ENCODE data around the gene LAMB1. TPM values are rescaled to one million over a fixed set of nuclear protein-coding genes. Genes with fewer than 3 reads are reported as not detected.
A peak's percentile ranks its signal among the peaks of the same experiment; 100 is the strongest.

The LAMB1 gene
- total RNA-seq, 5 donors from 2014 or later (not counting 1 experiment from before 2014, with no cell fraction given) = 0.56 to 1.4 (median 1.0) TPM; not detected in 2

DNA sequence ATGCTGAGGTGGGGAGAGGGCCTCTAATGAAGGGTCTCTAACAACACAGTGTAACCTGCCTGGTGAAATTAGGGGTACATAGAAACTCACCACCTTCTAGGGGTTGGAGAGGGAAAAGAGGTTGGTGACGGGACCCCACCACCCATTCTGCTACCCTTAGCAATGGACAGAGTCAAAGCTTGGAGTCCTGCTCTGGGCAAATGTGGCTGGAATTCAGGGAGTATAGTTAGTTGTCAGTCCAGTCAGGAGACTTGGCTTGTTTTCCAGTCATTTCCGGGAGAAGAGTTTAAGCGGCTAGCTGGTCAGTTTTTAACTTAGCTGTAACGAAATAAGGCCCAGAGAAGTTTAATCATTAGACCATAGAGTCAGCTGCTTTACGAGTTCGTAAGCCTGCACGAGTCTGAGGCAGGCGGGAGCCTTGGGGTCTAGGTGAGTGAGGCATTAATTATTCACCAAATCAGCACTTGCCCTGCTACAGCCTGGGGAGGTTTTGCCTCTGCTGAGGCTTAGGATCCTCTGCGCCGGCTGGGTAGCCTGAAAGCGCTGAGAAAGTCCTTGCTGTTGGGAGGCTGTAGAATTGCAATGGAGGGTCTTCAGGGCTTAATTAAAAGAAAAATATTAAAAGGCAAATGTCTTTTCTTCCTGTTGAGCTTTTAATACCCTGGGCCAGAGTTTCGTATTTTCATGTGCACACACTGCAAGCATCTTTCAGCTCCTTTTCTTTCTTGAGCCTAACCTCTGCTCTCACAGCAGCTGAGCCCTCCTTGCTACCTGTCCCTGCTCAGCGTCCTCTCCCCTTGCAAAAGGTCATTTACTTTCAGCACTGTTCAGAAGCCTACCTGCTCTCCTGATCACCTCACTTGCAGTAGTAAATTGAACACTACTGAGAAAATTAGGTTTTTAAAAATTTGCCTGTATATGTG, 1.5 kb upstream of the LAMB1 start:
- H3K27ac ChIP-seq (ENCODE audit: low read length) = no peak overlapping the region
- H3K27me3 Mint-ChIP-seq = peaks cover 55 to 60% of the 10 kb centered on the region in 2 donors

DNA sequence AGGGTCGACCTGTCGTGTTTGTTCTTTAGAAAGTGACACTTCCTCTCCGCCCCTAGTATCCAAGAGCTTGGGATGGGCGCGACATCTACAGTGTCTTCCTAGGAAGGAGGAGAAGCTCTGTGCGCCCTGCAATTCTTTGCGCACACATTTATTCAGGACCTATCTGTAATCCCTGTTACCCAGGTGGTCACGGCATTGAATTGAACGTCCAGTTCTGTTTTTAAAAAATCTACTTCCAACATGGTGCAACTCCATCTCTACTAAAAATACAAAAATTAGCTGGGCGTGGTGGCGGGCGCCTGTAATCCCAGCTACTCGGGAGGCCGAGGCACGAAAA, 606 bp upstream of the LAMB1 start:
- H3K9me3 Mint-ChIP-seq = no peaks in the 10 kb centered on the region
- peaks cover 49 to 65% of the 10 kb centered on the region in 2 donors for H3K27me3 Mint-ChIP-seq
- Histone ChIP-seq H3K27me3 (replicated peaks in 1 of 2; ENCODE audit: control insufficient read depth in 2 of 2, extremely low read depth in 1 of 2, insufficient read depth in 2 of 2, low read length in 1 of 2) (peaks cover 21 to 41% of the 10 kb centered on the region in 2 experiments), H3K4me1 (ENCODE audit: control insufficient read depth in 1 of 2, extremely low read depth in 1 of 2, insufficient read depth in 2 of 2, low read length in 2 of 2) (peaks cover 8 to 25% of the 10 kb centered on the region in 2 experiments), H3K9me3 (no peaks in the 10 kb centered on the region), H3K4me3 (ENCODE audit: control insufficient read depth in 1 of 2, extremely low read depth in 1 of 2, low read length in 1 of 2) (peak overlapping the region in 1 of 2 donors; percentile 92), H3K36me3 (ENCODE audit: control insufficient read depth in 2 of 2, extremely low read depth in 1 of 2, insufficient read depth in 1 of 2, low read length in 1 of 2) (no peaks in the 10 kb centered on the region), H3K27ac (ENCODE audit: low read length) (no peak overlapping the region)
- ChIA-PET POLR2A (no interaction called here), CTCF (no interaction called here)
- no peaks in the 10 kb centered on the region for H3K36me3 Mint-ChIP-seq
- peak overlapping the region; percentile 63 to 75 (median 64) for H3K4me3 Mint-ChIP-seq
- peaks cover 13 to 29% (median 29%) of the 10 kb centered on the region in 3 donors for H3K4me1 Mint-ChIP-seq
- DNase-seq (no peak), ATAC-seq (replicated peaks in 1 of 4) (no peak)
- no peak overlapping the region for H3K27ac Mint-ChIP-seq
- 19% methylated on average over 8 of the region's 15 CpGs for WGBS (ENCODE audit: insufficient coverage)

More for the DNA sequence above, 1.5 kb upstream of the LAMB1 start:
- ChIA-PET CTCF (no interaction called here), POLR2A (interaction anchor here in 1 of 2 donors (0.5 kb wide), 1 partner anchor 1462 kb away, joined by 4 read pairs; no protein-coding TSS in a partner anchor)
- Mint-ChIP-seq H3K36me3 (no peaks in the 10 kb centered on the region), H3K4me3 (peak overlapping the region; percentile 63 to 75 (median 64)), H3K4me1 (peaks cover 13 to 29% (median 29%) of the 10 kb centered on the region in 3 donors), H3K9me3 (no peaks in the 10 kb centered on the region), H3K27ac (no peak overlapping the region)
- 71% methylated on average over 1 of the region's 13 CpGs for WGBS (ENCODE audit: insufficient coverage)
- Histone ChIP-seq H3K4me1 (ENCODE audit: control insufficient read depth in 1 of 2, extremely low read depth in 1 of 2, insufficient read depth in 2 of 2, low read length in 2 of 2) (peaks cover 8 to 25% of the 10 kb centered on the region in 2 experiments), H3K4me3 (ENCODE audit: control insufficient read depth in 1 of 2, extremely low read depth in 1 of 2, low read length in 1 of 2) (peak overlapping the region in 1 of 2 donors; percentile 18), H3K36me3 (ENCODE audit: control insufficient read depth in 2 of 2, extremely low read depth in 1 of 2, insufficient read depth in 1 of 2, low read length in 1 of 2) (no peaks in the 10 kb centered on the region), H3K27me3 (replicated peaks in 1 of 2; ENCODE audit: control insufficient read depth in 2 of 2, extremely low read depth in 1 of 2, insufficient read depth in 2 of 2, low read length in 1 of 2) (peaks cover 20 to 41% of the 10 kb centered on the region in 2 experiments), H3K9me3 (no peaks in the 10 kb centered on the region)
- ATAC-seq (replicated peaks in 1 of 4) (no peak), DNase-seq (no peak)

DNA sequence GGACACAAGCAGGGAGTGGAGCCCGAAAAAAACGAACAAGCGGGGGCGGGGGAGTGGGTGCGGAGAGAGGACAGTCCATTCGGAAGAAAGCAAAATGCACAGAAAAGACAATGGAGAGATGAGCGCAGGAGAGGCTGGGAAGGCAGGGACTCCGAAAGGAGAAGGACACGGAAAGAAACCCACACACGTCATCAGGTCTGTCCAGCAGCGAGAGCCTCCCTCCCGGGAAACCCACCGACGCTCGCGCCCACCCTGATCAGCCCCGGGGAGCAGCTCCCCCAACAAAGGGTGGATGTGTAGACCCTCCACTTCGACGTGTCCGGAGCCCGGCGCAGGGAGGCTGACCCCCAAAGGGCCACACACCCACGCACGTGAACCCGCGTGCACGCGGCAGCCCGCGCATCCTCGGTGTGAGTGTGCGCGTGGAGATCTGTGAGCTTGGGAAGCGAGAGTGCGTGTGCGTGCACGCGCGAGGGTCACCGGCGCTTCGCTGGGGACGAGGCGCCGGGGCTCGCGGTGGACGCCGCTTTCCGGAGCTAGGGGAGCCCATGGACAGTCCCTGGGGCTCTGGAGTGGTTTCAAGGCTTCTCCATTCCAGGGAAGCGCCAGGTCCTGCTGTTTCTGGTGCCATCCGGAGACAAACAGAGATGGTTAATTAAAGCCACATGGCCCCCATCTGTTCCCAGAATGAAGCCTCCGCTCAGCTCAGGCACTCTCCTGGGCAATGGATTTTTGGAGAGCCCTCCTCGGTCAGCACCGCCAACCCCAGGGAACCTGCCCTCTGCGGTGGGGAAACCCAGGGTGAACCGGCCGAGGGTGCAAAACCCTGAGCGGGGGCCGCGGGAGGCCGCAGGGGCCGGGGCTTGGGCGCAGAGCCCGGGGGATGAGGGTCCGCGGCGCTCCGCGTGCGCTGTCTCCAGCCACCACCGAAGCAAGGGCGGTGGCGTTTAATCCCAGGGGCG, 916 bp downstream of the LAMB1 start:
- H3K36me3 Mint-ChIP-seq = no peaks in the 10 kb centered on the region
- Histone ChIP-seq H3K4me3 (ENCODE audit: control insufficient read depth in 1 of 2, extremely low read depth in 1 of 2, low read length in 1 of 2) (peak overlapping the region; percentile 24 to 92), H3K4me1 (ENCODE audit: control insufficient read depth in 1 of 2, extremely low read depth in 1 of 2, insufficient read depth in 2 of 2, low read length in 2 of 2) (peaks cover 8 to 25% of the 10 kb centered on the region in 2 experiments)

DNA sequence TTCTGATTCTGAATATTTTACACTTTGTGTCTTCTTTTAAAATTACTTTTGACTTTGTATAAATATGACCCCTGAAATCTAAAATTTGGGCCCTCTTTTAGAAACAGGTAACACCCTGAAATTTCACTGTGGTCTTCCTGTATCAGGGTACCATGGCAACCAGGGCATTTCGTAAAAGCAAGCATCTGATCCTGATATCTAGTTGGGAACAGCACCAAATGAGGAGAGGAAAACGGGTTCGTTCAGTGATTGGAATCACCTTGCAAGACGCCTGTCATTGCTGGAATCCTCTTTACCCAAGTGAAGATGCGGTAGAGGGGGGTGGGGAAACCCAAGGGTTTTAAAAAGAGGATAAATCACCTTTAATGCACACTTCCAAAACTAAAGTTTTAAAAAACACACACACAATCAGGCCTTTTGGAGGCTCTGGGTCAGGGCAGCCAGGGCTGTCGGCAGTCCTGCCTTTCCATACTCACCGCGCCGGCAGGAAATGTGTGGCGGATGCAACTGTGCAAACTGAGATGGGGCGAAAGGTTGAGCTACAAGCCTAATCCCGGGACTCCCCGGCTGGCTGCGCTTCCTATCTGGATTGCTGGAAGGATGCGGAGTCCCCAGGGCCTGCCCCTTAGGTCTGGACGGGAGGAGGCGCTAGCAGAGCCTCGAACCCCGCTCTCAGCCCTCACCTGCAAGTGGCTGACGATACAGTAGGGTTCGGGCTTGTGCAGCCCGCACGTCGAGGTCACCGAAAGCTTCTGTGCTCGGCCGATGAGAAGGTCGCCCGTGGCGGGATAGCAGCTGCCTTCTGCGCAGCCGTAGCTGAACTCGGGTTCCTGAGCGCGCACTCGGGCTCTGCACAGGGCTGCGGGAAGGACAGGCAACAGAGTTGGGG, 1.8 kb downstream of the LAMB1 start:
- Mint-ChIP-seq H3K27me3 (peaks cover 44 to 61% of the 10 kb centered on the region in 2 donors), H3K9me3 (no peaks in the 10 kb centered on the region), H3K4me1 (peaks cover 13 to 29% (median 29%) of the 10 kb centered on the region in 3 donors), H3K4me3 (peak overlapping the region; percentile 54 to 75 (median 62)), H3K36me3 (no peaks in the 10 kb centered on the region), H3K27ac (peak overlapping the region in 1 of 2 donors; percentile 36)
- Histone ChIP-seq H3K36me3 (ENCODE audit: control insufficient read depth in 2 of 2, extremely low read depth in 1 of 2, insufficient read depth in 1 of 2, low read length in 1 of 2) (no peaks in the 10 kb centered on the region), H3K4me3 (ENCODE audit: control insufficient read depth in 1 of 2, extremely low read depth in 1 of 2, low read length in 1 of 2) (peak overlapping the region in 1 of 2 donors; percentile 92), H3K27ac (ENCODE audit: low read length) (no peak overlapping the region), H3K9me3 (no peaks in the 10 kb centered on the region), H3K27me3 (replicated peaks in 1 of 2; ENCODE audit: control insufficient read depth in 2 of 2, extremely low read depth in 1 of 2, insufficient read depth in 2 of 2, low read length in 1 of 2) (peaks cover 21 to 41% of the 10 kb centered on the region in 2 experiments), H3K4me1 (ENCODE audit: control insufficient read depth in 1 of 2, extremely low read depth in 1 of 2, insufficient read depth in 2 of 2, low read length in 2 of 2) (peaks cover 8 to 25% of the 10 kb centered on the region in 2 experiments)
- ATAC-seq (replicated peaks in 1 of 4) = no peak
- WGBS (ENCODE audit: insufficient coverage) = 13% methylated on average over 32 of the region's 37 CpGs
- ChIA-PET CTCF (no interaction called here), POLR2A (no interaction called here)
- DNase-seq = no peak

More for the DNA sequence above, 916 bp downstream of the LAMB1 start:
- Mint-ChIP-seq H3K27ac (peak overlapping the region in 1 of 2 donors; percentile 36), H3K4me3 (peak overlapping the region; percentile 54 to 75 (median 62)), H3K9me3 (no peaks in the 10 kb centered on the region), H3K27me3 (peaks cover 46 to 69% of the 10 kb centered on the region in 2 donors), H3K4me1 (peaks cover 13 to 29% (median 29%) of the 10 kb centered on the region in 3 donors)
- ATAC-seq (replicated peaks in 1 of 4) (no peak), DNase-seq (no peak)
- Histone ChIP-seq H3K27ac (ENCODE audit: low read length) (no peak overlapping the region), H3K9me3 (no peaks in the 10 kb centered on the region), H3K36me3 (ENCODE audit: control insufficient read depth in 2 of 2, extremely low read depth in 1 of 2, insufficient read depth in 1 of 2, low read length in 1 of 2) (no peaks in the 10 kb centered on the region), H3K27me3 (replicated peaks in 1 of 2; ENCODE audit: control insufficient read depth in 2 of 2, extremely low read depth in 1 of 2, insufficient read depth in 2 of 2, low read length in 1 of 2) (peaks cover 21 to 41% of the 10 kb centered on the region in 2 experiments)
- 3% methylated on average over 71 of the region's 75 CpGs for WGBS (ENCODE audit: insufficient coverage)
- ChIA-PET CTCF (no interaction called here), POLR2A (no interaction called here)

DNA sequence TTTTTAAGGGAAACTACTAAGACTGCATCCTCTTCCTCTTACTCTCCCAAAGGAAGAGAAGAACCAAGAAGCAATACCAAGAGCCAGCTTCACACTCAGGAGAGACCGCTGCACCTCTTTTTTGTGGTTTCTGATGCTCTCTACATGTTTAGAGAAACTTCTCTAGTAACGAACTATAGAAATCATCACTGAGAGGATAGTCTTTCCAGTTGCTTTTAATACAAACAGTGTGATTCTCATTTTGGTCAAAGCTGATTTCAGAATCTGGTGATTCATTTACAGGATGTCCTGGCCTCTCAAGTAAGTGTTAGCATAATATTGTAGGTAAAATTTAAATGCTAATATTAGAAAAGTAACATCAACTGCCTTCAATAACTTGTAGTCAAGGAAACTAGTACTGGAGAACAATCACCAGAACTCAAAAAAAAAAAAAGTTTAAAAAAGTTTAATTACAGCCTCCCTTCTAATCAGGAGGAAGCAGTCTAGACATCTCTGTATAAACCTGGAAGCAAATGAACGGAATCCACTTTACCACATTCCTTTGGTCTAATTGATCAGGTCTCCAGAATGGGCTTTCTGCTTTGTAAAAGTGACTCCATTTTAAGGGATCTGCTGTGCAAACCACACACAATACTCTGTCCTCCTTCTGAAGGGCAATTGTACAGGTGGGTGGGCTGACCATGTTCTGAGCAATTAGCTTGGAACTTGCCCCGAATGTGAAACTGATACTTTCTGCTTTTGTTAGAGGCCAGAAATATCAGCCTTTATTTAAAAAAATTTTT, 3.0 kb downstream of the LAMB1 start:
- Mint-ChIP-seq H3K4me3 (no peak overlapping the region), H3K27me3 (peaks cover 47 to 58% of the 10 kb centered on the region in 2 donors), H3K9me3 (no peaks in the 10 kb centered on the region), H3K4me1 (peaks cover 13 to 29% (median 27%) of the 10 kb centered on the region in 3 donors), H3K27ac (no peak overlapping the region), H3K36me3 (no peaks in the 10 kb centered on the region)
- ATAC-seq (replicated peaks in 1 of 4) = no peak
- H3K9me3 ChIP-seq = no peaks in the 10 kb centered on the region
- ChIA-PET POLR2A (no interaction called here), CTCF (no interaction called here)
- H3K27ac ChIP-seq (ENCODE audit: low read length) = no peak overlapping the region
- H3K4me1 ChIP-seq (ENCODE audit: control insufficient read depth in 1 of 2, extremely low read depth in 1 of 2, insufficient read depth in 2 of 2, low read length in 2 of 2) = peaks cover 8 to 25% of the 10 kb centered on the region in 2 experiments
- DNase-seq = no peak
- peaks cover 19 to 38% of the 10 kb centered on the region in 2 experiments for H3K27me3 ChIP-seq (replicated peaks in 1 of 2; ENCODE audit: control insufficient read depth in 2 of 2, extremely low read depth in 1 of 2, insufficient read depth in 2 of 2, low read length in 1 of 2)
- 33% methylated on average over 1 of the region's 4 CpGs for WGBS (ENCODE audit: insufficient coverage)
- H3K4me3 ChIP-seq (ENCODE audit: control insufficient read depth in 1 of 2, extremely low read depth in 1 of 2, low read length in 1 of 2) = no peak overlapping the region
- H3K36me3 ChIP-seq (ENCODE audit: control insufficient read depth in 2 of 2, extremely low read depth in 1 of 2, insufficient read depth in 1 of 2, low read length in 1 of 2) = no peaks in the 10 kb centered on the region

All from T-cell (primary cell).